HepG2 (cell line): ENCODE measurements around the gene PPM1H. TPM values are rescaled to one million over a fixed set of nuclear protein-coding genes. Genes with fewer than 3 reads are reported as not detected.
A peak's percentile ranks its signal among the peaks of the same experiment; 100 is the strongest.

Source experiments
- CCDC6 ChIP-seq: sonication (generic); formaldehyde crosslinking; IDR thresholded peaks from 2 replicates; pipeline ENCODE4 v1.8.1; 2022; ENCODE audit warnings: mild to moderate bottlenecking, missing genetic modification reagents, moderate library complexity
- EED ChIP-seq: sonication (generic); formaldehyde crosslinking; IDR thresholded peaks from 2 replicates; pipeline ENCODE4 v1.5.0; 2020; ENCODE audit warnings: mild to moderate bottlenecking, missing genetic modification reagents
- FOXA3 ChIP-seq: IDR thresholded peaks from 2 replicates; pipeline ENCODE4 v1.6.1; 2016; ENCODE audit warnings: missing genetic modification reagents, missing compliant biosample characterization
- HES4 ChIP-seq: sonication (generic); formaldehyde crosslinking; IDR thresholded peaks from 2 replicates; pipeline ENCODE4 v1.9.0; 2021; ENCODE audit warnings: mild to moderate bottlenecking, missing genetic modification reagents, borderline replicate concordance
- HOXA5 ChIP-seq: sonication (generic); formaldehyde crosslinking; IDR thresholded peaks from 2 replicates; pipeline ENCODE4 v1.4.0; 2020; ENCODE audit warnings: missing genetic modification reagents
- PAXIP1 ChIP-seq: sonication (generic); formaldehyde crosslinking; conservative IDR thresholded peaks from 2 replicates; pipeline ENCODE4 v1.4.0; 2020; ENCODE audit warnings: mild to moderate bottlenecking, missing genetic modification reagents, moderate library complexity
- SALL1 ChIP-seq: sonication (generic); formaldehyde crosslinking; IDR thresholded peaks from 2 replicates; pipeline ENCODE4 v1.8.0; 2022; ENCODE audit warnings: mild to moderate bottlenecking, missing genetic modification reagents
- SIN3A ChIP-seq: IDR thresholded peaks from 2 replicates; pipeline ENCODE4 v1.6.1; 2011; ENCODE audit warnings: low read depth, mild to moderate bottlenecking, control low read depth, low read length, borderline replicate concordance
- SRSF9 ChIP-seq: fragments of 200-400 bp; formaldehyde crosslinking; IDR thresholded peaks from 2 replicates; pipeline ENCODE4 v1.6.1; 2018; ENCODE audit warnings: borderline replicate concordance, mild to moderate bottlenecking, low read depth, low read length; ENCODE audit not compliant: insufficient read depth, poor library complexity, severe bottlenecking
- SSRP1 ChIP-seq: IDR thresholded peaks from 2 replicates; pipeline ENCODE4 v1.6.1; 2016; ENCODE audit warnings: control low read depth
- TBX2 ChIP-seq: sonication (generic); formaldehyde crosslinking; IDR thresholded peaks from 2 replicates; pipeline ENCODE4 v1.5.0; 2020; ENCODE audit warnings: missing genetic modification reagents, mild to moderate bottlenecking, borderline replicate concordance
- TOE1 ChIP-seq: sonication (generic); formaldehyde crosslinking; IDR thresholded peaks from 2 replicates; pipeline ENCODE4 v1.4.0; 2020; ENCODE audit warnings: mild to moderate bottlenecking, missing genetic modification reagents
- ZFAT ChIP-seq: sonication (generic); formaldehyde crosslinking; conservative IDR thresholded peaks from 2 replicates; pipeline ENCODE4 v1.8.1; 2023; ENCODE audit warnings: missing genetic modification reagents, inconsistent platforms
- ZNF33A ChIP-seq: sonication (generic); formaldehyde crosslinking; IDR thresholded peaks from 2 replicates; pipeline ENCODE4 v1.5.1; 2020; ENCODE audit warnings: missing genetic modification reagents, mild to moderate bottlenecking, moderate library complexity, borderline replicate concordance
- ZNF383 ChIP-seq: sonication (generic); formaldehyde crosslinking; IDR thresholded peaks from 2 replicates; pipeline ENCODE4 v1.4.0; 2020; ENCODE audit warnings: missing genetic modification reagents, mild to moderate bottlenecking, borderline replicate concordance
- ZNF460 ChIP-seq: sonication (generic); formaldehyde crosslinking; IDR thresholded peaks from 2 replicates; pipeline ENCODE4 v1.5.1; 2020; ENCODE audit warnings: missing genetic modification reagents, mild to moderate bottlenecking, borderline replicate concordance
- ZNF550 ChIP-seq: sonication (generic); formaldehyde crosslinking; IDR thresholded peaks from 2 replicates; pipeline ENCODE4 v1.4.0; 2020; ENCODE audit warnings: mild to moderate bottlenecking, missing genetic modification reagents, borderline replicate concordance
- ZNF749 ChIP-seq: sonication (generic); formaldehyde crosslinking; IDR thresholded peaks from 2 replicates; pipeline ENCODE4 v1.8.0; 2022; ENCODE audit warnings: mild to moderate bottlenecking, missing genetic modification reagents, moderate library complexity, borderline replicate concordance
- ZNF800 ChIP-seq: sonication (generic); formaldehyde crosslinking; IDR thresholded peaks from 2 replicates; pipeline ENCODE4 v1.4.0; 2020; ENCODE audit warnings: missing genetic modification reagents
- ZNF879 ChIP-seq: sonication (generic); formaldehyde crosslinking; IDR thresholded peaks from 2 replicates; pipeline ENCODE4 v1.8.1; 2023; ENCODE audit warnings: missing genetic modification reagents
- polyA plus RNA-seq, 8 experiments: library from polyadenylated mRNA; depleted of rRNA in 3 of 8; stranded (reverse) in 7 of 8; unstranded in 1 of 8; fragments of >200 nt; fragmentation: Illumina TruSeq in 4 of 8; extraction: Trizol in 4 of 8; gene quantifications; 2 replicates each; pipeline versions ENCODE4 v1.2.1 to v1.2.3, GENCODE V29; 2011 to 2016; ENCODE audit warnings: low read depth in 4 of 8, missing spikeins in 1 of 8, mixed read lengths in 1 of 8; ENCODE audit not compliant: insufficient read depth in 1 of 8
- total RNA-seq, 5 experiments: library from RNA; depleted of rRNA; stranded (reverse); fragments of >200 nt; fragmentation: Illumina TruSeq; extraction: Trizol; gene quantifications; 2 replicates each; pipeline ENCODE4 v1.2.3, GENCODE V29; 2016; ENCODE audit warnings: low read depth in 1 of 5
- TF ChIP-seq, protein P1 (sequence below): IDR thresholded peaks from 2 replicates; pipeline ENCODE4 v1.4.0; 2020; ENCODE audit warnings: mild to moderate bottlenecking, missing genetic modification reagents

PPM1H gene
- total and polyA plus RNA-seq, 2 of the 13 experiments (the other 11 are each of a cell fraction or from before 2014, with no cell fraction given): 29.1 to 38.1 TPM

DNA sequence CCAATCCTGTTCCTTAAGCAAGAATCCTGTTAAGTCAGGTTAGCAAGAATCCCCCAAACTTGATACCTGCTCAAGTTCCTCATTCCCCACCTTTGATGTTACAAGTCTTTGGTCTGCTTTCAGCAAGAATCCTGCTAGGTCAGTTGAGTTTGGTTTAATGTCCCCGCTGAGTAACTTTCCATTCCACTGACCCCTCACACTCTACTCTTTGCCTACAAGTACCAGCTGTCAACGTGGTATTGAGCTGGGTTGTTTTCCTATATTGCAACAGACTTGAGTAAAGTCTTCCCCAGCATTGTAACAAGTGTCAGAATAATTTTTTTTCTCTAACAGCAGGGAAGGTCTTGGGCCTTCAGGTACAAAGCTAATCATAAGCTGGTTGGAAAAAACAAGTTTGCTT lies 6.3 kb downstream of the PPM1H start (continued):
- TF ChIP-seq, protein P1, sequence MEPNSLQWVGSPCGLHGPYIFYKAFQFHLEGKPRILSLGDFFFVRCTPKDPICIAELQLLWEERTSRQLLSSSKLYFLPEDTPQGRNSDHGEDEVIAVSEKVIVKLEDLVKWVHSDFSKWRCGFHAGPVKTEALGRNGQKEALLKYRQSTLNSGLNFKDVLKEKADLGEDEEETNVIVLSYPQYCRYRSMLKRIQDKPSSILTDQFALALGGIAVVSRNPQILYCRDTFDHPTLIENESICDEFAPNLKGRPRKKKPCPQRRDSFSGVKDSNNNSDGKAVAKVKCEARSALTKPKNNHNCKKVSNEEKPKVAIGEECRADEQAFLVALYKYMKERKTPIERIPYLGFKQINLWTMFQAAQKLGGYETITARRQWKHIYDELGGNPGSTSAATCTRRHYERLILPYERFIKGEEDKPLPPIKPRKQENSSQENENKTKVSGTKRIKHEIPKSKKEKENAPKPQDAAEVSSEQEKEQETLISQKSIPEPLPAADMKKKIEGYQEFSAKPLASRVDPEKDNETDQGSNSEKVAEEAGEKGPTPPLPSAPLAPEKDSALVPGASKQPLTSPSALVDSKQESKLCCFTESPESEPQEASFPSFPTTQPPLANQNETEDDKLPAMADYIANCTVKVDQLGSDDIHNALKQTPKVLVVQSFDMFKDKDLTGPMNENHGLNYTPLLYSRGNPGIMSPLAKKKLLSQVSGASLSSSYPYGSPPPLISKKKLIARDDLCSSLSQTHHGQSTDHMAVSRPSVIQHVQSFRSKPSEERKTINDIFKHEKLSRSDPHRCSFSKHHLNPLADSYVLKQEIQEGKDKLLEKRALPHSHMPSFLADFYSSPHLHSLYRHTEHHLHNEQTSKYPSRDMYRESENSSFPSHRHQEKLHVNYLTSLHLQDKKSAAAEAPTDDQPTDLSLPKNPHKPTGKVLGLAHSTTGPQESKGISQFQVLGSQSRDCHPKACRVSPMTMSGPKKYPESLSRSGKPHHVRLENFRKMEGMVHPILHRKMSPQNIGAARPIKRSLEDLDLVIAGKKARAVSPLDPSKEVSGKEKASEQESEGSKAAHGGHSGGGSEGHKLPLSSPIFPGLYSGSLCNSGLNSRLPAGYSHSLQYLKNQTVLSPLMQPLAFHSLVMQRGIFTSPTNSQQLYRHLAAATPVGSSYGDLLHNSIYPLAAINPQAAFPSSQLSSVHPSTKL (CRISPR knock-in tag): peak; percentile 62; the same call in 1 of the 2 replicates
- TF ChIP-seq SALL1 (CRISPR knock-in tag) (peak; percentile 29; the same call in 1 of the 2 replicates), ZNF800 (no peak), SRSF9 (no peak), ZNF383 (CRISPR knock-in tag) (no peak), SIN3A (0 out of 2 replicates have a peak, but pooled peaks have one; percentile 62), ZNF460 (CRISPR knock-in tag) (no peak), ZNF879 (no peak), ZNF33A (CRISPR knock-in tag) (no peak), ZNF749 (CRISPR knock-in tag) (no peak), TOE1 (CRISPR knock-in tag) (no peak), PAXIP1 (peak; percentile 72), ZFAT (CRISPR knock-in tag) (no peak), ZNF550 (no peak), HOXA5 (CRISPR knock-in tag) (no peak), EED (CRISPR knock-in tag) (no peak), TBX2 (peak; percentile 50; the same call in 1 of the 2 replicates), SSRP1 (CRISPR knock-in tag) (0 out of 2 replicates have a peak, but pooled peaks have one; percentile 59), HES4 (no peak), CCDC6 (CRISPR knock-in tag) (no peak), FOXA3 (CRISPR knock-in tag) (peak; percentile 68; the same call in 1 of the 2 replicates)
